GM21529 (cell line): ENCODE measurements around the gene PRKG1.
A peak's percentile ranks its signal among the peaks of the same experiment; 100 is the strongest.
"Not testable (repeated sequence)": the region's sequence is repeated elsewhere in the genome, so short reads cannot be mapped to it uniquely, and the experiment has no call there.

Experiments used
- ATAC-seq: cut with Tn5 transposase; IDR thresholded peaks from one replicate; pipeline ENCODE4 v1.9.1; 2021; ENCODE audit not compliant: unreplicated experiment

The PRKG1 gene

DNA sequence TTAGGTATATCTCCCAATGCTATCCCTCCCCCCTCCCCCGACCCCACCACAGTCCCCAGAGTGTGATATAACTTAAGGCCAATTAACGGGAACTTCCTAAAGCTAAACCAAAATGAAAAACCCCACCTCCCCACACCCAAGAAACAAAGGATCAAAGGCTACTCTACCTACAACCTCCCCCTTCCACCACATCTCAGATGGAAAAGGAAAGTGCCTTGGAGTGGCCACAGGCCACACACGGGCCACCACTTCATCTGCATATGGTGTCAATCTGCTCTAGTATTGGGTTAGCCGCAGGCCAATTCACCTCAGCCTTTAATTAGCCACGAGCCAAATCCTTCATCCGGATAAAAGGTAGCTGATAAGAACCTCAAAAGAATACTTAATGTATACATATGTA lies 605.6 kb downstream of the PRKG1 start:
- ATAC-seq: no peak

DNA sequence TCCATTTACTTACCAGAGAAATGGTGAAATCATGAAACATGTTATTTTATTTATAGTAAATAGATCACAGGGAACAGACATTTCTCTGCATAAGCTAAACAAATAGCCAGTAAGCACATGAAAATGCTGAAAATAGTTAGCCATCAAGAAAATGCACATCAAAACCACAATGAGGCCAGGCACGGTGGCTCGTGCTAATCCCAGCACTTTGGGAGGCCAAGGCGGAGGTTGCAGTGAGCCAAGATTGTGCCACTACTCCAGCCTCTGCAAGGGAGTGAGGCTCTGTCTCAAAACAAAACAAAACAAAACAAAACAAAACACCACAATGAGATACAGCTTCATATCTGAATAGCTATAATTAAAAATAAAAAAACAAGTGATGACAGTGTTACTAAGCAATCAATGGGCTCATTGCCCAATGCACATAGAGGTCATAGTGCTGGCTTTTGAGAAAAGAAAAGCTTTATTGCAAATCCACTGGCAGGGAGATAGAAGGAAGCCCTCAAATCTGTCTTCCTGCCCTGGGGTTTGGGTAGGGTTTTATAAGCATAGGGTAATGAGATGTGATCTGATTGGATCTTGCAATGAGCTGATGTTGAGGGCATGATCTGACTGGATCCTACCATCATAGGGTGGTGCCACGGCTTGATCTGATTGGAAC lies 608.9 kb downstream of the PRKG1 start:
- ATAC-seq: no peak

DNA sequence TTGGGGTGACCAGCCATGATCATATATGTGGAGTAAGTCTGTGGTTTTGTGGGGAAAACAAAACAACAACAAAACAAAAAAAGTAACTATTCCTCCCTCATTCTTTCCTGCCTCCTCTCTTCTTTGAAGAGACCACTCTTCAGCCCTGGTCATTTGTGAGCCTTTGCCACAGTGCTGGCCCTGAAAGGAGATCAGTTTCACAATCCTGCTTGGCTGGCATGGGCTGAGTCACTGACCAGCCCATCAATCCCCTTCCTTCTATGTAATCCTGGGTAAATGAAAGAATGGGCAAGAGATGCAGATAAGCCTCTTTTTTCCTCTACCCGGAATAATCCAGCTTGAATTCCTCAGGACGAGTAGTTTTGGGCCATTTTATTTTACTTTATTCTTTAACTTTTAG lies 611.5 kb downstream of the PRKG1 start:
- ATAC-seq: no peak

DNA sequence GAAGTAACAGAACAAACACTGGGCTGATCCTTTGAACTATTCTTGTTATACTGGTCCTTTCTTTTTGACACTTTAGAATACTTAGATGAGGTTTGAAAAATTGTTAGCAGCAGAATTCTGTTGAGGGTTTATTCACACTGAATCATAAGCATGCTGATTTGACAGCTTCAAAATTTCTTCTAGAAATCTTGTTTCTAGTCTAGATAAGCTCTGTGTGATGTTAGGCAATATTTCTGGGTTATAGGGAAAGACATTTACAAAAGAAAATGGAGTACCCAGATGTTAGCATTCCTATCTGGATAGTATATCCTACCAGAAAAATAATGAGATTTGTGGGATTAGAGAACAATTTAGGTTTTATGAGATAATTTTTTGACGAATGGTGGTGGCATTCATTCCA lies 613.0 kb downstream of the PRKG1 start:
- ATAC-seq: no peak

DNA sequence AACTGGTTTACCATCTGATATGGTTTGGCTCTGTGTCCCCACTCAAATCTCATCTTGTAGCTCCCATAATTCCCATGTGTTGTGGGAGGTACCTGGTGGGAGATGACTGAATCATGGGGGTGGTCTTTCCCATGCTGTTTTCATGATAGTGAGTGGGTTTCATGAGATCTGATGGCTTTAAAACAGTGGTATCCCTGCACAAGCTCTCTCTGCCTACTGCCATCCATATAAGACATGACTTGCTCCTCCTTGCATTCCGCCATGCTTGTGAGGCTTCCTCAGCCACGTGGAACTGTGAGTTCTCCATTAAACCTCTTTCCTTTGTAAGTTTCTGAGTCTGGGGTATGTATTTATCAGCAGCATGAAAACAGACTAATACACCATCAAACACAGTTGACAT lies 614.5 kb downstream of the PRKG1 start:
- not testable (repeated sequence) for ATAC-seq

DNA sequence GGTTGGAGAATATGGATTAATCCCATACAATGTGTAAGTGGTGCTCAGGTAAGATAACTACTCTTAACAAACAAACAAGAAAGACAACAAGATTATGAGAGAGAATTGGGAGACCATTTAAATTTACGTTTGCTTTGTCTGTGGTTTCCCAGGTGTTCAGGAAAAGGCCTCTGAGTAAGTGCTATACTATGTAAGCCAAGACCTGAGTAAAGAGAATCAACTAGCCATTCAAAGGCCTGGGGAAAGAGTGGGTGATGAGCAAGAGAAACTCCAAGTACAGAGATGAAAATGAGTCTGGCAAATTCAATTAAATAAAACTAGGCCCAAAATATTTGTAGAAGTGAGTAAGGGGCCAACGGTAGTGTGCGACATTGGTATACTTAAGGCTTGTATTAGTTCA lies 615.2 kb downstream of the PRKG1 start:
- ATAC-seq: no peak

DNA sequence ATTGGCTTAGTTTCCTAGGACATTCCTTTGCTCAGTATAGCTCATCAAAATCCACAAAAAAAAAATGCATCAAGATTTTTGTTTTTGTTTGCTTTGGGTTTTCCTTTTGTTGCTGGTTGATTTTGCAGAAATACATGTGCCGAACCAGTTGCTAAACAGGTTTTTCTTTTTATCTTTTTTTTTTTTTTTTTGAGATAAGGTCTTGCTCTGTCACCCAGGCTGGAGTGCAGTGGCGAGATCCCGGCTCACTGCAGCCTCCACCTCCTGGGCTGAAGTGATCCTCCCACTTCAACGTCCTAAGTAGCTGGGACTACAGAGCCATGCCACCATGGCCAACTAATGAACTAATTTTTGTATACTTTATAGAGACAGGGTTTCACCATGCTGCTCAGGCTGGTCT lies 616.8 kb downstream of the PRKG1 start:
- no peak for ATAC-seq

DNA sequence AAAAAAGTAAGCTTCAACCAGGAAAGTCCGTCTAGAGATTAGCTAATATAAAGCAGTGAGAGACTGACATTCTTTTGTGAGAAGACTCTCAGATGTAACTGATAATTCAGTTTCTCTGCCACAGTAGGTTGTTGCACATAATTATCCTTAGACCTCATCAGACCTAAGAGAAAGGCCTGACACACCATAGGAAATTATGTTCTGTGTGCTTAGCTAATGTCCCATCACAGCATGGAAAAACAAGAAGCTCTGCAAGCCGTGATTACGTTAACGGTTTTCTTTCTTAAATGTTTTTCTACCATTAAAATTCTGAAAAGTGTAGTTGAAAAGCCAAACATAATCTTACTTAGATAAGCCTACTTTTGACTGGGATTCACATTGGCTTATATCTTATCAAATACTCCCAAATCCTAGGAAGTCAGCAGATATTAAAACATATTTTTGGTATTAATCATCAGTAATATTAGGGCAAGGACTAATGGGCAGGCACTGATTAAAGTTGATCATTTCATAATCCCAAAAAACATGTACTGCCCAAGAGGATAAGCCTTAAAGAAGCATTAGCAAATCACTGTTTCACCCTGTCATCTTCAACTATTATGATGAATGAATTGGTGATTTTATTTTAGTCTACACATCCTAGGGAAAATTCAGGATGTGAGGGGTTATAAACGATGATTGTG lies 619.9 kb downstream of the PRKG1 start:
- ATAC-seq: no peak

DNA sequence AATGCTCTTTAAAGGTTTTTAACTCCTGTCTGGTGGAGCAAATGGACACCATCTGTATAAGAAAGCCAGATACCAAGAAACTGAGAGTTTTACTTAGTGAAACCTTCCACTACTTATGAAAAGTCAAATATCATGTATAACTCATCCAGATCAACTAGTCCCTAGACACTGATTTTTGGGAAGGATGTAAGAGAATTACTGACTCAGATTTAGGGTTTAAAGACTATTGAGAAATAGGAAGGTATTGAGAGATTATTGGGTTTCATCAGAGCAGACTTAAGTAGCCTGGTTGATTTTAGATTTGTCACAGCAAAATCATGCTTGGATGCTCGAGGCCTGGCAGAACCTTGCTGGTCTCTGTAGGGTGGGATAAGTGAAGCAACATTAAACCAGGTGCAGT lies 622.0 kb downstream of the PRKG1 start:
- no peak for ATAC-seq

DNA sequence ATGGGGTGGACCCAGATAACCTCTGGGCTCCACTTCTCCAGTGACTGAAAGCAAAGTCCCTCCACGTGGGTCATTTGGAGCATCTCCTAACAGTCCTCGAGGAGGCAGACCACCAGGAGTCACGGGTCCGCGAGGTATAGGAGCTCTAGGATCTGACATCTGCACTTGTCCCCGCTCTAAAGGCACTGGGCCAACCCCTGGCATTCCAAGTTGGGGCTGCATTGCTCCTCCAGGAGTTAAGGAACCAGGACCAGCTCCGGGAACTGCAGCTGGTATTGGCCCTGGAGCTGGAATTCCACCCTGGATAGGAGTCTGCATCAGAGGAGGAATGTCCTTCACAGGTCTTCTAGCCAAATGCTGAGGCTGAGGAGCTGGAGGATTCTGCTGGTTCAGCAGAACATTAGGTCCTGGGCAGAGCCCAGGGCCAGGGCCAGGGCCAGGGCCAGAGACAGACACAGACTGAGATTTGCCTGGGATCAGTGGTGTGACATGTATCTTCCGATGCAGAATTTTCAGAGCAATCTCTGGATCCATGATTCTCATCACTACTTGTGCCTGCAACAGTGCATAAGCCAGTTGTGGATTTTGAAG lies 624.3 kb downstream of the PRKG1 start:
- ATAC-seq: no peak

DNA sequence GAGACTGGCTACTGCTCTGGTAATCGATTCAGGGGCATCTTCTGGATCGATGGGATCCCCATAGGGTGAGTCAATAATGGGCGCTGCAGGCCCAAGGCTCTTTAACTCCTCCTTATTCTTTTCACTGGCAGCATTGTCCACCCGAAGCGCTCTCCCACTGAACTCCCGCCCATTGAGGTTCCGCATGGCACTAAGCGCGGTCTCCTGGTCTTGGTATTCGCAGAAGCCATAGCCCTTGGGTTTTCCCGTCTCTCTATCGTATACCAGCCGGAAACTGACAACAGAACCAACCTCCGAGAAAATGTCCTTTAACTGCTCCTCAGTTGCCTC lies 624.8 kb downstream of the PRKG1 start:
- peak; percentile 32 for ATAC-seq

DNA sequence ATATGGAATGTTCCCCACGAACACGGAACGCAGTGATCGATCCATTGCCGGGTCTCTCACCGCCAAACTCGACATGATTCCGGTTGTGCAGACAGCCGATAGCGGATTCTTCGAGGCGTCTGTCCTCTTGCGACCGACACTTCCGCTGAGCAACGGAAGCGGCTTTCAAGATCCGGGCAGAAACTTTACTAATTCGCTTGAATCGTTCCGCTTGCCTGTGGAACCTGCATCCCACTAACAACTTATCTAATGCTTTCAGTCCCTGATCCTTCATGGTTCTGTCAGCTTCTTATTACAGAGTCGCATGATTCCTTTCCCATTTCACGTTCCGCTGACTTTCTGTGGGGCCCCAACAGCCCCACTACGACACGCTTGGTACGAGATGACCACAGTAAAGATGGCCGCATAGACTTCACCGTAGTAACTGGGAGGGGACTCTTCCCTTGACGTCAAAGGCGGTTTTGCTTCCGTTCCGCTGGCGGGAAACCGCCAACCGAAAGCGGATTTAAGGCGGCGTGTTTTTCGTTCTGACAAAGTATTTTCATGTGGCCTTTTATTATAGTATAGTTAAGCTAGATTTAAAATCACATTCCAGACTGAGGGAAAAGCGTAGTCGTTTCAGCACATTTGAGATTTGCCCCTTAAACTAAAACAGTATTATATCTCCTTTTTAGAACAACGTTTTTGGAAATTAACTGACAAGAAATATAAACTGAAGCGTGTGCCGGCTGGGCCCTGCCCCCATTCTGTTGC lies 625.4 kb downstream of the PRKG1 start, which contains the start of gene CSTF2T:
TSS of gene CSTF2T (minus strand) at position 121 of the 753 bp plus-strand sequence. CDS start at position 75, 46 bp downstream.
- peak; percentile 93 for ATAC-seq

DNA sequence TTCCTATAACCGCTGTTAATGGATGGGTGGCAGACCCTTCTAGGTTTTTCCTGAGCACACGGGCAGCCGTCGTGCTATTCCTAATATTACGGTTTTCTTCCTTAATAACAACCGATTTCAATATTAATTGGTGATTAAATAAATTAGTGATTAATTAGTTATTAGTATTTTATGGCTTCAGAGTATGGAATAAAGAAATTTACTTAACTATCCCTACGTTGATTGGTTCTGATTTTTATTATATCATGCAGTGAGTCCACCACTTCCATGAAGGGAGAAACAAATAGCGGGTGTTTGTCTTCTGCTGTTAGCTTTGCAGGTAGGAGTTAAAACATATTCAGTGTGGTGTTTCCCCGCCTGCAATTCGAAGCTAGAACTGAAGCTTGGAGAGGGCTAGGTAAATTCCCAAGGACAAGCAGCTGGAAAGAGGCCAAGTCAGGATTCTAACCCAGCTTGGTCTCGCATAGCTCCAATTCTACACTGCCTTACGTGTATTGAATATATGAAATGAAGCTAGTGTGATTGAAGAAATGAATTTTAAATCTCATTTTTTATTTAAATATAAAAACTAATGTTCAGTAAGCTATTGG lies 626.0 kb downstream of the PRKG1 start:
- ATAC-seq: no peak

DNA sequence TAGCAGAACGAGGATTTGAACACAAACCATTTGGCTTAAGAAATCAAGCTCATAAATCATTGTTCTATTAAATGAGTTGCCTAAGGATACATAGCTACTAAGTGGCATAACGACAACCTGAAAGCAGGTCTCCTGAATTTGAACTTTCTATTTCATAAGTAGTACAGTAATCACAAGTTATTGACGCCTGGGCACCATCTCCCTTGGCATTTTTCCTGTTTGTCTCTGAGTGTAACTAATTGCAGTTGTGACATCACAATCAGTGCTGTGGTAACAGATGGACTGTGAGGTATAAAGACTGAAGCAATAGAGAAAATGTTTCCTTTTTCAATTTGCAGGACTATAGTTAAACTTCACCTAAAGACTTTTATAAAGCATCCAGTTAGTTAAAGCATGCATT lies 631.5 kb downstream of the PRKG1 start:
- no peak for ATAC-seq

DNA sequence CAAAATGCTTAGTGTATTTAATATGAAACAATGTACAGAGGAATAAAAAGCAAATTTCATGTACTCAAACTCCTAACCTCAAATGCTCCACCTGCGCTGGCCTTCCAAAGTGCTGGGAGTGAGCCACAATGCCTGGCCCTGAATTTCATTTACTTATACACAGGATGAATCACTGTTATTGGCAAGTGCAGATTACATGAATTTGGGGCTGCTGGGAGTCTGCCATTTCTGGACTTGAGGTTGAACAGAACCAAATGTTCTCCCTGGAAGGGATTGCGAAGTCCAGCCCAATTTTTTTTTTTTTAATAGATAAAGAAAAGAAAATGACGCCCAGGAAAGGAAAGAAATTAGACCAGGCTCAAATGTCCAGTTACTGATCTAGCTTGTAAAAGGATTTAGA lies 631.9 kb downstream of the PRKG1 start:
- ATAC-seq: no peak

DNA sequence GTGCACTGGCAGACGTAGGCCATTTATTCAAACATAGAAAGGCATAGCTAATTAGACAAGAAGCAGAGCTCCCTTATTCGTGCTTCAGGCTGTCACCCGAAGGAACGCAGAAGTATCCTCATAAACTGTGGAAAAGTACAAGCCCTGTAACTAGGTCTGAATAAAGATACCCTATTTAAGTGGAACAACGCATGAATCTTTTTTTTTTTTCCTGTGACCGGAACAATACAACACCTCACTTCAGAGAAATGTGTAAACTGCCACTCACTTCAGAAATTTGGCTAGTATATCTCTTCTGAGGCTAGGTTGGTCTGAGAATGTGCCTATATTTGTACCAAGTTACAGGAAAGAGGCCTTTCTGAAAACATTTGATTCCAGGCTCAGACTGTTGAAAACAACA lies 633.1 kb downstream of the PRKG1 start:
- no peak for ATAC-seq

DNA sequence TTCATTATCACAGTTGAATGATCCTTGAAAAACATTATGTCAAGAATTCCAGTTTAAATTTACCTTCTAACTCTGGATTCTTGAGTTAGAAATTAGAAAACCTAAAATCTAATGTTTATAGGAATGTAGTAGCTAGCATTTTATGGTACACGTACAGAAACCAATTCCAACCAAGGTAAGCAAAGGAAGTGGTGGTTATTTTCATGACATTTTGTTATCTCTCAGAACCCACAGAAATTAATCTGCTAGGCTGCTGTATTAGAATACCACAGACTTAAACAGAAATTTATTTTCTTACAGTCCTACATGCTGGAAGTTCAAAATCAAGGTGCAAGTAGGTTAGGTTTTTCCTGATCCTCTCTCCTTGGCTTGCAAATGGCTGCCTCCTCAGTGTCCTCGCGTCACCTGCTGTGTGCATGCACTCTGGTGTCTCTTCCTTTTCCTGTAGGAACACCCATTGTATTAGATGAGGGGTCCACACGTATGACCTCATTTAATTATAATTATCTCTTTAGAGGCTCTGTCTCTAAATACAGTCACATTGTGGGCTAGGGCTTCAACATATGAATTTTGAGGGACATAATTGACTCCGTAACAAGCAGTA lies 633.6 kb downstream of the PRKG1 start:
- ATAC-seq: no peak

DNA sequence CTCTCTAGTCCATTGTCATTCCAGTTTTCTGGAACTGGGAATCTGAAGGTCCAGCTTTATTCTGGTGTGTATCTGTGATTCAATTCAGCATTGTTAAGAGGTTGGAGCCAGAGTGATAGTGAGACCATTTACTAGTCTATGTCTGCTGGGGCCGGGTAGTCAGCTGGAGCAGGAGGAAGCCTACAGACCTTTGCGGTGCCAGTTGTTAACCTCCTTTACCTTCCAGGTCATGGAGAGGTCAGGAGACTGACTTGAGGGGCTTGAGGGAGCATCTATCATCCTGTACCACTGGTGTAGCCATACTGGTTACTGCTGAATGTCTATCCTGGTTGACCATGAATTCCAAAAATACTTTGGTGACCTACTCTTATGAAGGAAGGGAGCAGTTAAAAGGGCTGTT lies 634.3 kb downstream of the PRKG1 start:
- no peak for ATAC-seq

DNA sequence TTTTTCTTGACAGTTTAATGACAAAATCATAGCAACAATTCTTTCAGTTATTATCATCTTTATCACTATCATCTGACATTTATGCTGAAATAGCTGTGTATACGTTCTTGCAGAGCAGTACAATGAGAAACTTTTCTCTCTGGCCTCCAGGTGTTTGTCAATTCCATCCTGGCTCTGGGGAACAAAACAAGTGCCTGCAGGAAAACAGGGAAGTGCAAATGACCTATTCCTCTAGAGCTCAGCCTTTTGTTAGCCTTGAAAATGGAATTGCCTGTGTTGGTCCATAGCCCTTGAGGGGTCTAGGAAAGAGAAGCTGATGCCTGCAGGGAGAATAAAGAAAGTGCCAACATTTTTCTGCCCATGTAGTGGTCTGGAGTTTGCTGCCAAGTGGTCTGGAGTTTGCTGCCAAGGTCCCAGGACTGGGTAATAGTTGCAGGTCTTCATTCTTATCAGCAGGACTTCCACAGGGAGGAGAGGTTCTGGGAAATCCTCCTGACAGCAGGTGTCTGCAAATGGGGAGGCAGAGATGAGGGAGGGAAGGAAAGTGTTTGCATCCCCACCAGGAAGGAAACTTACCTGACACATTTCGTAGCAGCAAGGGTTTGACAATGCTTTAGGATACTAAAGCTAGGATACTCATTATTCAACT lies 635.2 kb downstream of the PRKG1 start:
- ATAC-seq: no peak

DNA sequence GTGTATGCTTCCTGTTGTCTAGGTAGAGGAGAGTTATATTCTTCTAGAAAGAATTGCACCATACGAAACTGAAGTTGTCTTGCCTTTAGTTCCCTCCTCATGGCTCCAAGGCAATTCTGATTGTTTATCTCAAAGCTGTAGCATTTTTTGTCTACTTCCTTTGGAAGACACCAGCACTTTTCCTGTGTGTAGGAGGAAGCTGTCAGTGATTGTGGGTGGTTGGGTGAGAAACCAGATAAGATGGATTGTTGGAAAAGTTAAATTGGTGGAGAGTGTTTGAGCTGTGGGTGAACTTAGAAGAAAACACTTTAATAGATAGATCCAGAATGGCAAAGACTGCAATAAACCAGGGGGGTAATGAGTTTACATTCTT lies 637.2 kb downstream of the PRKG1 start:
- ATAC-seq: no peak

DNA sequence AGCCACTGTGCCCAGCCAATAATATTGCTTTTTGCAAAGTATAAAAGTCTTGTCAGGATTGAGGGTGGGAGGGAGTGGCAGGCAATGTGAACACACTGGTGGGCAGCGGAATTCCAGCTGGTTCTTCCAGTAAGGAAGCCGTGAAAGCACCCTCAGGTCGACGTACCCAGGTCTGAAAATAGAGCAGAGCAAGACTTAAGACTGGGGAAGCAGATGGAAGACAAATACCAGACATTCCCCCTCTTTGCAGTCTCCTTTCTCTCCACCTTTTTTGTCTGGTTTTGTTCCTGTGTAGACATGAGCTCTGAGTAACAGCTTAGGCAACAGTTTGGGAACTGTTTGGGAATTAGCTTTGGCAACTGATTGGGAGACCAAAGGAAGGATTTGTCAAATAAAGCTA lies 642.7 kb downstream of the PRKG1 start:
- no peak for ATAC-seq
